CD4-positive, alpha-beta T cell treated with Interleukin-6 for 4 hours (primary cell): ENCODE results near the gene ARHGAP27.
A peak's percentile ranks its signal among the peaks of the same experiment; 100 is the strongest.
"Not testable (repeated sequence)": the region's sequence is repeated elsewhere in the genome, so short reads cannot be mapped to it uniquely, and the experiment has no call there.

Source experiments
- DNase-seq: peaks from one replicate; pipeline ENCODE4 v3.0.0-alpha.2; 2020; ENCODE audit warnings: mixed read lengths

ARHGAP27 gene

GRCh38 chr17:45432405-45433158 lies at the start of gene ARHGAP27:
TSS of gene ARHGAP27 (minus strand) at chr17:45432870. CDS start at chr17:45430279, 2,591 bp downstream.
- peak; percentile 57 for DNase-seq

- DNase-seq = not testable (repeated sequence)
Measured at GRCh38 chr17:45482317-45482716, 49.6 kb upstream of the ARHGAP27 start.

- DNase-seq = not testable (repeated sequence)
Measured at GRCh38 chr17:45475436-45475835, 42.8 kb upstream of the ARHGAP27 start.

GRCh38 chr17:45472249-45472648 lies 39.6 kb upstream of the ARHGAP27 start:
- DNase-seq = not testable (repeated sequence)

GRCh38 chr17:45469204-45469563 lies 36.5 kb upstream of the ARHGAP27 start:
- DNase-seq = not testable (repeated sequence)

- not testable (repeated sequence) for DNase-seq
Measured at GRCh38 chr17:45468293-45469203, 35.9 kb upstream of the ARHGAP27 start.

GRCh38 chr17:45461524-45462327 lies 29.1 kb upstream of the ARHGAP27 start:
- DNase-seq = peak; percentile 24

- DNase-seq = not testable (repeated sequence)
Measured at GRCh38 chr17:45460422-45460821, 27.8 kb upstream of the ARHGAP27 start.

GRCh38 chr17:45454341-45454740 lies 21.7 kb upstream of the ARHGAP27 start:
- DNase-seq = not testable (repeated sequence)

GRCh38 chr17:45453731-45454130 lies 21.1 kb upstream of the ARHGAP27 start:
- DNase-seq = not testable (repeated sequence)

GRCh38 chr17:45453225-45453534 lies 20.5 kb upstream of the ARHGAP27 start:
- not testable (repeated sequence) for DNase-seq

- not testable (repeated sequence) for DNase-seq
Measured at GRCh38 chr17:45452329-45453224, 19.9 kb upstream of the ARHGAP27 start.

- DNase-seq = not testable (repeated sequence)
Measured at GRCh38 chr17:45451660-45452059, 19.0 kb upstream of the ARHGAP27 start.

GRCh38 chr17:45451131-45451530 lies 18.5 kb upstream of the ARHGAP27 start:
- no peak for DNase-seq

- DNase-seq = not testable (repeated sequence)
Measured at GRCh38 chr17:45449708-45450329, 17.1 kb upstream of the ARHGAP27 start.

GRCh38 chr17:45449260-45449659 lies 16.6 kb upstream of the ARHGAP27 start:
- not testable (repeated sequence) for DNase-seq

- not testable (repeated sequence) for DNase-seq
Measured at GRCh38 chr17:45448483-45448882, 15.8 kb upstream of the ARHGAP27 start.

GRCh38 chr17:45448066-45448465 lies 15.4 kb upstream of the ARHGAP27 start:
- not testable (repeated sequence) for DNase-seq

GRCh38 chr17:45447650-45448049 lies 15.0 kb upstream of the ARHGAP27 start:
- DNase-seq = not testable (repeated sequence)

GRCh38 chr17:45446872-45447625 lies 14.4 kb upstream of the ARHGAP27 start:
- not testable (repeated sequence) for DNase-seq
